Activated gamma-delta T cell (primary cell): Measurements from ENCODE around the gene NTRK3.
"Not testable (repeated sequence)": the region's sequence is repeated elsewhere in the genome, so short reads cannot be mapped to it uniquely, and the experiment has no call there.

ENCODE experiments used
- DNase-seq: peaks from one replicate; lab custom pipeline; 2025; lab: John Stamatoyannopoulos, UW

Gene NTRK3

DNA sequence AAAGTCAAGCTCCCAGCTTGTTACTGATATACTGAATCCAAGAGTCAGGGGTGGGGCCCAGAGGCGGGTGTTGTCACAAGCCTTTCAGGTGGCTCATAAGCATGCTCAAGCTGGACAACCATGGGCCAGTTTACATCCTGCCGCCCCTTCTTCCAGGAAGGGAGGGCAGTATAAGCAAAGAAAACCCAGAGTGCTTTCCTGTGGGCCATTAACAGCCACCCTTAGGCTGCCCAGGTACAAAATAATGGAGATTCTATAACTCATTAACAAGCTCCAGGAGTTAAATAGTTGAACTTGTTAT, 183.2 kb downstream of the NTRK3 start:
- no peak for DNase-seq

GRCh38 chr15:88072598-88073390, 183.7 kb downstream of the NTRK3 start:
- no peak for DNase-seq

- DNase-seq = not testable (repeated sequence)
These were observed 184.4 kb downstream of the NTRK3 start for GRCh38 chr15:88072133-88072532.

DNA sequence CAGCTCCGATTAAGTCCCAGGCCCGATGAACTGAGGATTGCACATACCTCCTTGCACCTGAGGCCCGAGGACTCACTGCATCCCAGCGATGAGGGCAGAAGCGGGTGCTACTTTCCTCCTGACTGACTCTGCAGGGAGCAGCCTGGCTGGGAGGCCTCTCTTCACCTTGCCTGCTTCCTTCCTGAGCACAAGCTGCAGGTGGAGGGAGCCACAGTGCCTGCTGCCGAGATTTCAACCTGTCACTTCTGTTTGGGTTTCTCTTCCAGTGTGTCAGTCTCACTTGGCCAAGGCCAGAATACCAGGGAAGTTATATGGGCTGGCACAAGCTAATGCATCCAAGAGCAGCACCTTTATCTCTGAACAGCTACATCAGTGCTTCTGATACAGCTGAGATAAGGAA, 185.4 kb downstream of the NTRK3 start:
- DNase-seq = no peak

DNA sequence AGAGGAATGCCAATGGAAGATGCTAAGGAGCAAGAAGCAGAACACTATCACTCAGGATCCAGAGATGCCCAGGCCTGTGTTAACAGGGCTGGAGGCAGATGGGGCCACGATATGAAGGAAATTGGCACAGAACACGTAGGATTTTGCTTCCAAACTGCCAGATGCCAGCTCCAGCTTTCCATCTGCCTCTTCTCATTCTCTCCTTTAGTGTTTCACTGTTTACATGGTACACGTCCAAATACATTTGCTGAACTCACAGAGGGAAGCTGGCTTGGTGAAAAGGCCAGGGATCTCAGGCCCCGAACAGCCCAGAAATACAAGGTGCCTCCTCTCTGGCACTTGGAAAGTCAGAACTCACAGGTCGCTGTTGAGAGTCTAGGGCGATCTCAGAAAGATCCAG, 187.0 kb downstream of the NTRK3 start:
- no peak for DNase-seq

DNA sequence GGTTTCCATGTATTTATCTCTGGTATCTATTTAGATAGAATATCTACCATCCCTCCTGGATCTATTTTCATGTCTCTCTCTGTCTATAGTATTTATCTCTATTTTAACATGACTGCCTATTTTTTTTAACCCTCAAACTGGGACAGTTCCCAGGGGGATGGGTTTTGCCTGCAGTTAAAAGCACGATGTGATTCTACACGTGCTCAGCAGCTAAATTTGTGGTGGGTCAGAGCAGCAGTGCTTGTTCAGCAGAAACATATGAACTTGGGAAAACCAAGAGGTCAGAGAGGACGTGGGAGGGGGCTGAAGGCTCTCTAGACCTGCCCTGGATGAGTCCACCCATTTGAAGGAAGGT, 189.2 kb downstream of the NTRK3 start:
- DNase-seq = no peak

DNA sequence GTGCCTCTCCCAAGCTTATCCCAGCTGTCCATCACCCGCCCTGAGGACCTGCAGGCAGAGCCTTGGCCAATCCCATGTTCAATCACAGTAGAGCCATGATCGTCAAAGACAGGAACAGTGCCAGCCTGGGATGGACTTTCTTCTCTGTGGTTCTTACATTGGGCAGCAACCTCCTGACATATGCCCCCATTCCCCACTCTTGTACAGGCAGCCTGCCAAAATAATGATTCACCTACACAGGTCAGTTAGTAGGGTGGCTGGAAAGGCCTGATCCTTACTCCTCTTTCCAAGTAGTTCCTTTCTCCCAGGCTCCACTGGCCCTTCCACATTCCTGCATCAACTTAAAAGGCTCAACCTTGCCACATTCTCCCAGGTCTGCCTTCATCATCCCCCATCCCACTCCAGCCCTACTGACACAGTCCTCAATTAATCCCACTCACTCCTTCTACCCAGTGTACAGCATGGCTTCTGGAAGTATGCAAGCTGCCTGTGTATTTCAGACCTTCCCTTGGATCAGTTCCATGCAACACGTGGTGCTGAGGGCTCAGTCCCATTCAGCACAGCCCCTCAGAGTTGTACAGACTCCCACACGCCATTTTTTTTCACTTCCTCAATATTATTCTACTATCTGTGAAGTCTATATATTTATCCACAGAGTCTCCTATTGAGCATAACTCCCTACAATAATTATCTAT, 189.8 kb downstream of the NTRK3 start:
- DNase-seq = no peak

DNA sequence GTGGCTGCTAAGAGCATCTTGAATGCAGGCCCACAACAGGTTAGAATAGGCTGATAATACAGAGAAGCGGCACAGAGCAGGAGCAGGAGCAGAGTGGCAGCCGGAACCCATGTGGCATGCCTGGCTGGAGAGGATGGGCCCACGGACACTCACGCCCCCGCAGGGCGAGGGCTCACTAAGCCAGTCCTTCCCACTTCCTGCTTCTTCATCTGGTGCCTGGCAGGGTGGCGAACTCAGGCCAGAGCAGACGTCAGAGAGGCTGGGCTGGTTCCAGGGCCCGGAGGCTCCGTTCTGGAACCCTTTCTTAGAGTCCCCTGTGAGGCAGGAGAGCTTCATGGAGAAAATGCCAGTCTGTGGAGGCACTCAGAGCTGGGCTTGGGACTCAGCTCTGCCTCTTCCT, 195.1 kb downstream of the NTRK3 start:
- DNase-seq = no peak

DNA sequence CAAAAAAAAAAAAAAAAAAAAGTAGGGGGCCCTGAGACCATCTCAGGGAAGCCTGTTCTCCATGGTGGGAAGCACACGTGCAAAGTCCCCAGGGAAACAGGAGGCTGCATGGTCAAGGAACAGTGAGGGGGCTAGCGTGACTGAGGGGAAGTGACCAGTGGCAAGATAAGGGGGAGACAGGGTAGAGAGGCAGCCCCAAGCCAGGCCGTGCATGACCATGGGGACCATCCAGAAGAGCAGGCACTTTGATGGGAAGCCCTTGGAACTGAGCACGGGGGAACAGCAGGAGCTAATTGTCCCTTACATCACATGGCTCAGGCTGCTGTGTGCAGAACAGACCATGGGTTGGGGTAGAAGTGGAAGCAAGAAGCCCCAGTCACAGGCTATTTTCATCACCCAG, 196.2 kb downstream of the NTRK3 start:
- no peak for DNase-seq

GRCh38 chr15:88057836-88058235, 198.7 kb downstream of the NTRK3 start:
- no peak for DNase-seq

DNA sequence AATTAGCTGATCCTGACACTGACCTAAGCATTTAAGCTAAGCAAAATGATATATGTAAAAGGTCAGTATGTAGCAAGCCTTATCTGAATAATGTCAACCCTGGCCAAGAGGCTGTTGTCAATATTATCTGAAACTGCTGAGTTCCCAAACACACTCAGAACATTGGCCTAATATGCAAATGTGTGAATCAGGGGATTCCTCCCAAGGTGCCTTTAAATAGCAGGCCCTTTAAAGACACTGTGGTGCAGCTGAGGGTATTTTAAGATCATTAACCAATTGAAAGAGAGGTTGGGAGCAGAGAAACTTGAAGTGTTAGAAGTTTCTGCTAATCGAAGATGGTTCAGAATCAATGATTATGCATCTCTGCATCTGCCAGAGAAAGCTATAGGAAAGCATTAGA, 207.0 kb downstream of the NTRK3 start:
- DNase-seq = no peak

GRCh38 chr15:88048755-88049154, 207.8 kb downstream of the NTRK3 start:
- DNase-seq = no peak

- DNase-seq = no peak
These were observed 208.3 kb downstream of the NTRK3 start for GRCh38 chr15:88048237-88048636.

GRCh38 chr15:88046576-88047129, 209.9 kb downstream of the NTRK3 start:
- no peak for DNase-seq

DNA sequence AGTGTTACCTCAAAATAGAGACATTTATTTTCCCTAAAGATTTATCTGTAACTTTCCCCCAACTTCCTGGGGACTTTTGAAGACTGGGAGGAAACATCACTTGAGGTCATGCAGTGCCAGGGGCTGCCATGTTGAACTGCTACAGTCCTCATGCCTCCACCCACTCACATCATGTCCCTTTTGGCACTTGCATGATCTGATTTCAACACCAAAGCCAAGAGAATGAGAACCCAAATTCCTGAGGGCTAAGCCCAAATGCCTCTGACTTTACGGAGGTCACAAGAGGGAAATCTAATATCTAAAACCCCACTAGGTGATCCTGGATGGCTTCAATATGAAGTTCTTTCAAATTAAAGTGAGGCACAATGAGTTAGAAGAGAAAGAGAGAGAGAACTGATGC, 213.1 kb downstream of the NTRK3 start:
- DNase-seq = no peak

DNA sequence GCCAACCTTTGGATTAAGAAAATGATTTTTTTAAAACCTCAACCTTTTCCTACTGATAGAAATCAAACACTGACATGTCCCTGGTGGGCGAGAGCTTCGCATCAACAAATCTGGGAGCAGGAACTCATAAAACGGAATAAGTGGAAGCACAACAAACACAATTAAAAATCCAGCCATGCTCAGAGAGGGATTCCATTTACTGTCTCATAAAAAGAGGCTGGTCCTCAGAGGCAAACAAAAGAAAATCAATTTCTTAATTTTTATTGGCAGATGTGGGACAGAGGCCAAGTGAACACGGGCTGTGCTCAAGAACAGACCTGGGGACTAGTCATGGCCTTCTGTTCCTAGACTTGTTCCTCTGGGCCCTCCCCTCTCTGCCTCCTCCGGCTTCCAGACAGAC, 214.5 kb downstream of the NTRK3 start:
- no peak for DNase-seq

- DNase-seq = no peak
These were observed 216.0 kb downstream of the NTRK3 start for GRCh38 chr15:88040516-88040915.

- no peak for DNase-seq
These were observed 218.3 kb downstream of the NTRK3 start for GRCh38 chr15:88038261-88038660.

DNA sequence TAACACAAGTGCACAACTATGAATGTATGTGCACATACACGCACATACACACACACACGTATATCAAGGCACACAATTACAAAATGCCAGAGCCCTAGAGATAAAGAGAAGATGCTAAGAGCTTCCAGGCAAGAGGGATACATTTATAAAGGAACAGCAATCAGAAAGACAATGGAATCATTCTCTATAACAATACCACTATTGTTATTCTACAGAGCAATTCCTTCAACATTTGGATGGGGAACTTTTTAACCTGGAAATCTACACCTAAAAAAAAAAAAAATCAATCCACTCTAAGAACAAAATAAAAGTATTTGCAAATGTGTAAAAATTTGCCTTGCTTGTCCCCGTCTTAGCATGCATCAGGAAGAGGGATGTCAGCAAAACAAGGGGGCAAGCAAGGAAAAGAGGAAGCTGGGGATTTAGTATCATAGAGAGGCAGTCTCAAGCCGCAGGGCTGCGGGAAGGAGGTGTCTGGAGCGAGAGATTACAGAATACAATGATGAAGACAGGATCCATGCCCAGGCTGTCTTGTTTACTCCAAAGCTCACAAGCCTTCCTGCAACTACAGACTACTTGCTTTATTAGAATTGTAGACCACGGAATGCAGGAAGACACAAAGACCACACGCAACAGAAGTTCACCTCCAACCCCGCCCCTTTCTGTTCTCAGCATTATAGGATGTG, 220.2 kb downstream of the NTRK3 start:
- DNase-seq = no peak

DNA sequence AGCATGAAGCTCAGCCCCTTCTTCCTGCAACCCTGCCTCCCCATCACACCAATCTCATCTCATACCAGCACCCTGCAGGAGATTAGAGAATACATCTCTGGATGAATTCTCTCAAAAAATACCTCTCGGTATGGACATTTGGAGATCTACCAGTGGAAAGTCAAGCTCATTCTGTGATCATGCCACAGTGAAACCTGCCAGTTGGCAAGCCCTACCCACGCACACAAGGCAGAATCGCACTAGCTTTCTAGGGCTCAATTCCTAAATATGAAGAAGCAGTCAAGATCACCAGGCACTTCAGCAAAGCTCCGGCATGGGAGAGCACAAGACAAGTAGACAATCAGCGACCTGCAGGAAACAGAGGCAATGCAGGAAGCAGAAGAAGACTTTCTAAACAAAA, 221.2 kb downstream of the NTRK3 start:
- no peak for DNase-seq

GRCh38 chr15:88033421-88033820, 223.1 kb downstream of the NTRK3 start:
- DNase-seq = not testable (repeated sequence)

GRCh38 chr15:88032787-88033186, 223.8 kb downstream of the NTRK3 start:
- no peak for DNase-seq

DNA sequence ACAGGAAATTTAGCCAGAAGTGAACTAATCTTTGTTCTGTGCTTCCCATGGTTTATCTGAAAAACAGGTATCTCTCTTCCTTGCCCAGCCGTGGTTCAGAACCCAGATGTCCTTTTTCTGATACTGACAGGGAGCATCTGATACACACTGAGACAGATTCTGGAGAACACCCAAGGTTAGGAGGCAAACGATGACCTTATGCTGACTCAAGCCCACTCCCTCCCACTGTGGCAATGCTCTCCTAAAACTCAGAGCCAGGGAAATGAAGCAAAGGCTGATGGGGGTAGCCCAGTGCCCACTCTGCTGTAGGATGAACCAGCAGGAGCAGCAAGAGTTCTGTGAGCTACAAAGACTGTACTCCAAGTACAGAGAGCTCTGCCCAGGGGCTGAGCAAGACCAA, 225.1 kb downstream of the NTRK3 start:
- DNase-seq = no peak
